Measurements from ENCODE around the gene OR1A1. TPM values are rescaled to one million over a fixed set of nuclear protein-coding genes. Genes with fewer than 3 reads are reported as not detected.
"Not testable (repeated sequence)": the region's sequence is repeated elsewhere in the genome, so short reads cannot be mapped to it uniquely, and the experiment has no call there.

The OR1A1 gene
- polyA plus RNA-seq, 1 of the 3 experiments (the other 2 are of a cell fraction): not detected

DNA sequence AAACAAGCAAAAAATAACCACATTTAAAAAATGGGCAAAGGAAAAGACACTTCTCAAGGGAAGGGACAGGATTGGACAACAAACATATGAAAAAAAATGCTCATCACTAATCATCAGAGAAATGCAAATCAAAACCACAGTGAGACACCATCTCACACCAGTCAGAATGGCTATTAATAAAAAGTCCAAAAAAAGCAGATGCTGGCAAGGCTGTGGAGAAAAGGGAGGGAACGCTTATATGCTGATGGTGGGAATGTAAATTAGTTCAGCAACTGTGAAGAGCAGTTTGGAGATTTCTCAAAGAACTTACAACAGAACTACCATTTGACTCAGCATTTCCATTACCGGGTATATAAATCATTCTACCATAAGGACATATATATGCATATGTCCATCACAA is 41.5 kb downstream of the OR1A1 start:
- H3K27me3 ChIP-seq (ENCODE audit: insufficient read depth); POLR2A ChIA-PET; H3K9me2 ChIP-seq; H3K4me3 ChIP-seq (ENCODE audit: low read depth in 2 of 2, low read length in 1 of 2); H3K79me2 ChIP-seq (ENCODE audit: insufficient read depth); H3K4me1 ChIP-seq (ENCODE audit: control insufficient read depth in 1 of 2, insufficient read depth in 2 of 2, low read depth in 1 of 2, low read length in 1 of 2); H3K4me2 ChIP-seq; H3K9me3 ChIP-seq; H3K36me3 ChIP-seq (replicated peaks in 1 of 2; ENCODE audit: control insufficient read depth in 1 of 2, insufficient read depth in 2 of 2, low read length in 1 of 2); H4K20me1 ChIP-seq (ENCODE audit: insufficient read depth); CTCF ChIA-PET; DNase-seq; H3K27ac ChIP-seq (ENCODE audit: low read depth in 2 of 2, low read length in 1 of 2); H3F3A ChIP-seq (replicated peaks; ENCODE audit: insufficient read depth); H2AFZ ChIP-seq (ENCODE audit: low read depth); H3K9ac ChIP-seq: not testable (repeated sequence)
- 13% methylated on average over 1 of the region's 2 CpGs for whole genome bisulfite sequencing (ENCODE audit: low lambda C conversion rate)

DNA sequence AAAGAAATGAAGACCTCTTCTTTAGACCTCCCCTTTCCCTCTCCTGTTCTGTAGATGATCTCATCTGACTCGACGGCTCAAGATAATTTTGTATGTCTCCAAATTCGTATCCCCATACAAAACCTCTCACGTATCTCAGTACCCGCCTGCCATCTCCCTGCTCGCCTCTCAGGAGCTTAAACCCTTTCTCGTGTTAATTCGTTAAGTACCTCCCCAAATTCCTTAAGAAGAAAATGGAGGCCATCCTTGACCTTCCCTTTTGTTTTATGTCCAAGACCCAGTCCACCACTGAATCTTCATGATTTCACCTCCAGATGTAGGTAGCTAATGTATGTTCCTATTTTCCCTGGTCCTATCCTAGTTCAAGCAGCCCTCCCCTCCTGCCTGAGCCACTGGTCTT is 49.1 kb downstream of the OR1A1 start:
- Histone ChIP-seq H3K9me3 (no peaks in the 10 kb centered on the region), H3K36me3 (replicated peaks in 1 of 2; ENCODE audit: control insufficient read depth in 1 of 2, insufficient read depth in 2 of 2, low read length in 1 of 2) (no peaks in the 10 kb centered on the region), H3K79me2 (ENCODE audit: insufficient read depth) (no peaks in the 10 kb centered on the region), H3K4me3 (ENCODE audit: low read depth in 2 of 2, low read length in 1 of 2) (no peak overlapping the region), H3K9ac (no peak overlapping the region), H3F3A (replicated peaks; ENCODE audit: insufficient read depth) (no peaks in the 10 kb centered on the region), H3K27me3 (ENCODE audit: insufficient read depth) (no peaks in the 10 kb centered on the region; the same call in 1 of the 2 replicates), H3K4me2 (no peak overlapping the region), H3K27ac (ENCODE audit: low read depth in 2 of 2, low read length in 1 of 2) (no peak overlapping the region), H4K20me1 (ENCODE audit: insufficient read depth) (no peaks in the 10 kb centered on the region), H3K9me2 (no peaks in the 10 kb centered on the region), H2AFZ (ENCODE audit: low read depth) (no peak overlapping the region), H3K4me1 (ENCODE audit: control insufficient read depth in 1 of 2, insufficient read depth in 2 of 2, low read depth in 1 of 2, low read length in 1 of 2) (no peaks in the 10 kb centered on the region)
- CTCF ChIA-PET: no interaction called here
- TF ChIP-seq RFX5 (IDR thresholded peaks at IDR 0.05; ENCODE audit: low read length) (no peak), NRF1 (IDR thresholded peaks at IDR 0.05; ENCODE audit: low read depth, low read length) (no peak), TCF12 (IDR thresholded peaks at IDR 0.05) (no peak), FOXJ3 (CRISPR knock-in tag; IDR thresholded peaks at IDR 0.05) (no peak), GABPA (IDR thresholded peaks at IDR 0.05; ENCODE audit: low read depth) (no peak), CHD2 (IDR thresholded peaks at IDR 0.05; ENCODE audit: low read length, partially characterized antibody) (no peak), ELF1 (IDR thresholded peaks at IDR 0.05) (no peak), EP300 (IDR thresholded peaks at IDR 0.05; ENCODE audit: borderline replicate concordance in 1 of 2, low read depth in 1 of 2, low read length in 1 of 2) (no peak), NFIC (IDR thresholded peaks at IDR 0.05; ENCODE audit: borderline replicate concordance) (no peak), RCOR1 (IDR thresholded peaks at IDR 0.05; ENCODE audit: low read length) (no peak), YY1 (IDR thresholded peaks at IDR 0.05; ENCODE audit: low read depth) (no peak), FOSL2 (IDR thresholded peaks at IDR 0.05; ENCODE audit: borderline replicate concordance, low read depth) (no peak), TEAD4 (IDR thresholded peaks at IDR 0.05; ENCODE audit: borderline replicate concordance, insufficient read depth) (no peak), JUND (IDR thresholded peaks at IDR 0.05) (no peak), EZH2phosphoT487 (IDR thresholded peaks at IDR 0.05; ENCODE audit: borderline replicate concordance, low read depth) (no peak)
- TF ChIP-seq, protein P1, sequence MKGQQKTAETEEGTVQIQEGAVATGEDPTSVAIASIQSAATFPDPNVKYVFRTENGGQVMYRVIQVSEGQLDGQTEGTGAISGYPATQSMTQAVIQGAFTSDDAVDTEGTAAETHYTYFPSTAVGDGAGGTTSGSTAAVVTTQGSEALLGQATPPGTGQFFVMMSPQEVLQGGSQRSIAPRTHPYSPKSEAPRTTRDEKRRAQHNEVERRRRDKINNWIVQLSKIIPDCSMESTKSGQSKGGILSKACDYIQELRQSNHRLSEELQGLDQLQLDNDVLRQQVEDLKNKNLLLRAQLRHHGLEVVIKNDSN (IDR thresholded peaks at IDR 0.05; ENCODE audit: borderline replicate concordance, low read depth): no peak
- TF ChIP-seq, protein P2, sequence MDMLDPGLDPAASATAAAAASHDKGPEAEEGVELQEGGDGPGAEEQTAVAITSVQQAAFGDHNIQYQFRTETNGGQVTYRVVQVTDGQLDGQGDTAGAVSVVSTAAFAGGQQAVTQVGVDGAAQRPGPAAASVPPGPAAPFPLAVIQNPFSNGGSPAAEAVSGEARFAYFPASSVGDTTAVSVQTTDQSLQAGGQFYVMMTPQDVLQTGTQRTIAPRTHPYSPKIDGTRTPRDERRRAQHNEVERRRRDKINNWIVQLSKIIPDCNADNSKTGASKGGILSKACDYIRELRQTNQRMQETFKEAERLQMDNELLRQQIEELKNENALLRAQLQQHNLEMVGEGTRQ (IDR thresholded peaks at IDR 0.05; ENCODE audit: borderline replicate concordance, low read depth, low read length): no peak
- TF ChIP-seq, protein P3, sequence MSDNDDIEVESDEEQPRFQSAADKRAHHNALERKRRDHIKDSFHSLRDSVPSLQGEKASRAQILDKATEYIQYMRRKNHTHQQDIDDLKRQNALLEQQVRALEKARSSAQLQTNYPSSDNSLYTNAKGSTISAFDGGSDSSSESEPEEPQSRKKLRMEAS (IDR thresholded peaks at IDR 0.05; ENCODE audit: low read depth): no peak
- TF ChIP-seq, protein P4, sequence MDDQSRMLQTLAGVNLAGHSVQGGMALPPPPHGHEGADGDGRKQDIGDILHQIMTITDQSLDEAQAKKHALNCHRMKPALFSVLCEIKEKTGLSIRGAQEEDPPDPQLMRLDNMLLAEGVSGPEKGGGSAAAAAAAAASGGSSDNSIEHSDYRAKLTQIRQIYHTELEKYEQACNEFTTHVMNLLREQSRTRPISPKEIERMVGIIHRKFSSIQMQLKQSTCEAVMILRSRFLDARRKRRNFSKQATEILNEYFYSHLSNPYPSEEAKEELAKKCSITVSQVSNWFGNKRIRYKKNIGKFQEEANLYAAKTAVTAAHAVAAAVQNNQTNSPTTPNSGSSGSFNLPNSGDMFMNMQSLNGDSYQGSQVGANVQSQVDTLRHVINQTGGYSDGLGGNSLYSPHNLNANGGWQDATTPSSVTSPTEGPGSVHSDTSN (IDR thresholded peaks at IDR 0.05): no peak
- TF ChIP-seq, protein P5, sequence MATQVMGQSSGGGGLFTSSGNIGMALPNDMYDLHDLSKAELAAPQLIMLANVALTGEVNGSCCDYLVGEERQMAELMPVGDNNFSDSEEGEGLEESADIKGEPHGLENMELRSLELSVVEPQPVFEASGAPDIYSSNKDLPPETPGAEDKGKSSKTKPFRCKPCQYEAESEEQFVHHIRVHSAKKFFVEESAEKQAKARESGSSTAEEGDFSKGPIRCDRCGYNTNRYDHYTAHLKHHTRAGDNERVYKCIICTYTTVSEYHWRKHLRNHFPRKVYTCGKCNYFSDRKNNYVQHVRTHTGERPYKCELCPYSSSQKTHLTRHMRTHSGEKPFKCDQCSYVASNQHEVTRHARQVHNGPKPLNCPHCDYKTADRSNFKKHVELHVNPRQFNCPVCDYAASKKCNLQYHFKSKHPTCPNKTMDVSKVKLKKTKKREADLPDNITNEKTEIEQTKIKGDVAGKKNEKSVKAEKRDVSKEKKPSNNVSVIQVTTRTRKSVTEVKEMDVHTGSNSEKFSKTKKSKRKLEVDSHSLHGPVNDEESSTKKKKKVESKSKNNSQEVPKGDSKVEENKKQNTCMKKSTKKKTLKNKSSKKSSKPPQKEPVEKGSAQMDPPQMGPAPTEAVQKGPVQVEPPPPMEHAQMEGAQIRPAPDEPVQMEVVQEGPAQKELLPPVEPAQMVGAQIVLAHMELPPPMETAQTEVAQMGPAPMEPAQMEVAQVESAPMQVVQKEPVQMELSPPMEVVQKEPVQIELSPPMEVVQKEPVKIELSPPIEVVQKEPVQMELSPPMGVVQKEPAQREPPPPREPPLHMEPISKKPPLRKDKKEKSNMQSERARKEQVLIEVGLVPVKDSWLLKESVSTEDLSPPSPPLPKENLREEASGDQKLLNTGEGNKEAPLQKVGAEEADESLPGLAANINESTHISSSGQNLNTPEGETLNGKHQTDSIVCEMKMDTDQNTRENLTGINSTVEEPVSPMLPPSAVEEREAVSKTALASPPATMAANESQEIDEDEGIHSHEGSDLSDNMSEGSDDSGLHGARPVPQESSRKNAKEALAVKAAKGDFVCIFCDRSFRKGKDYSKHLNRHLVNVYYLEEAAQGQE (IDR thresholded peaks at IDR 0.05; ENCODE audit: low read depth, low read length): no peak
- WGBS (ENCODE audit: low lambda C conversion rate): 8% methylated on average over 8 of the region's 8 CpGs
- POLR2A ChIA-PET: no interaction called here
- no peak for DNase-seq

Data from SK-N-SH (cell line).